Thyroid gland (tissue), 4 donors: ENCODE data around the gene SLC8A1. TPM values are rescaled to one million over a fixed set of nuclear protein-coding genes. Genes with fewer than 3 reads are reported as not detected.

Source experiments
- DNase-seq, 2 donors: peaks; one replicate each; pipeline ENCODE4 v3.0.0-alpha.2; 2019
- H3K27ac ChIP-seq, 3 donors: fragments of 200-600 bp; sonication (generic); 1 replicate in 2 of 3; 2 replicates in 1 of 3; pipeline ENCODE4 v1.5.1; 2016 to 2019; ENCODE audit warnings: mild to moderate bottlenecking in 1 of 3, moderate library complexity in 1 of 3
- H3K27me3 ChIP-seq: fragments of 200-600 bp; sonication (generic); one replicate; pipeline ENCODE4 v1.5.1; 2019
- H3K36me3 ChIP-seq, 2 donors: fragments of 200-600 bp; sonication (generic); one replicate each; pipeline ENCODE4 v1.5.1; 2016 to 2019
- H3K4me1 ChIP-seq, 2 donors: fragments of 200-600 bp; sonication (generic); one replicate each; pipeline ENCODE4 v1.5.1; 2017 to 2019
- H3K4me3 ChIP-seq, 3 donors: fragments of 200-600 bp; sonication (generic); replicated peaks in 1 of 3; 1 replicate in 2 of 3; 2 replicates in 1 of 3; pipeline ENCODE4 v1.5.1; 2016; ENCODE audit warnings: mild to moderate bottlenecking in 1 of 3
- H3K9me3 ChIP-seq: fragments of 200-600 bp; sonication (generic); one replicate; pipeline ENCODE4 v1.5.1; 2017
- POLR2A ChIP-seq, 2 donors: fragments of 450-650 bp; IDR thresholded peaks; one replicate each; pipeline ENCODE4 v1.6.1; 2017; ENCODE audit warnings: antibody characterized with exemption in 2 of 2, mild to moderate bottlenecking in 2 of 2, moderate library complexity in 1 of 2
- WGBS, 2 donors: methylation state at CpG; one replicate each; pipeline ENCODE4 v1.1.5; 2017; 5-methylcytosine and 5-hydroxymethylcytosine counted together
- intact Hi-C: fragments of 100-400 bp; cut with DNase I; formaldehyde crosslinking; loops from one replicate; pipeline ENCODE4 v1.15.1; 2023
- total RNA-seq, 4 donors: library from RNA; depleted of rRNA; stranded (reverse); fragments of >200 nt; gene quantifications; one replicate each; pipeline ENCODE4 v1.2.3, GENCODE V29; 2016
- TF ChIP-seq, protein P1 (sequence below), 6 experiments: fragments of 200-600 bp in 3 of 6; fragments of 450-650 bp in 3 of 6; sonication (generic) in 3 of 6; IDR thresholded peaks; one replicate each; pipeline ENCODE4 v1.5.1; 2016 to 2019; ENCODE audit warnings: antibody characterized with exemption in 6 of 6, mild to moderate bottlenecking in 2 of 6, inconsistent platforms in 1 of 6, moderate library complexity in 1 of 6

Gene SLC8A1
- total RNA-seq, 4 donors from 2014 or later: 2.0 to 5.1 (median 4.4) TPM

DNA sequence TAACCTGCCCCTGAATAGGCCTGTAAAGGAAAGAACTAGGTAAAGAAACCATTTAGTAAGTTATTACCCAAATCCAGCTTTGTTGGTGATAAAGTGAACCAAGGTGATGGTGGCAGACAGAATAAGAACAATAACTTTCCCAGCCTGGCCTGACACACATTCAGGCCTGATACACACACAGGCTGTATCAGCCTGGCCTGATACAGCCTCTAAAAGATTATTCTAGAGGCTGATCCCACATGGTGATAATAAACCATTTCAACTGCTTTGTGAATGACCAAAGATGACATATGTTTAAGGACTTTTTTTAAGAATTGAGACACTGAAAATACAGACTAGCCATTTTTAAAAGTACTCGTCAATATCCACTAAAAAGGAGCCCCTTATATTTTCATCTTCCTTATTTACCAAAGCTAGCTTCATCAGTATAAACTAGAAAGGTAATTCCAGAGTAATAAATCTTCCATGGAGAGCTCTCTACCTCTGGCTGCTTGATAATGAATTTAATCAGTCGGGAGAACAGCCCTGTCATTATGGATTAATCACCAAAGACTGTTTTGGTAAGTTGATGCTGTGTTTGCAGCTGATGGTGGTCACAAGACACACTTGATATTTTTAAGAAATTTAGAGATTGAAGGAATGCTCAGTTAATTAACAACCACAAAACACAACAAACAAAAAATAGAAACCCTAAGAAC is 77.2 kb downstream of the SLC8A1 start:
- 85 to 90% methylated on average over 2 of the region's 2 CpGs for WGBS, 2 donors
- no peak overlapping the region for H3K27ac ChIP-seq

DNA sequence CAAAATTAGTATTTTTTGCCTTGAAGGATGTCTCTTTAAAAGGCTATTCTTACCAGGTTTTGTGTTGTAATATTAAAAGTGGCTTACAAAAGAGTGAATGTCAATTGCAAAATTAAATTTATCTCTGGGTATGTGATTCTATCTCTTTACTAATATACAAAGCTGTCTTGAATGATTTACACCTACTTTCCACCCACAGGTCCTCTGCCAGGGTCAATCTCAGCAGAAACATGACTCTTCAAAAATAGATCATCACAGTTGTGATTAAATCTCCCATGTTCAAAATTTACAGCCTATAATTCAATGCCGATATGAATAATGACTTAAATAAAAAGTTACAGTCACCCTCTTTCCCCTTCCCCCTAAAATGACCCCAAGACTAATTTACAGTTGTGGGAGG is 78.8 kb downstream of the SLC8A1 start:
- no peak for DNase-seq
- Histone ChIP-seq H3K9me3 (no peaks in the 10 kb centered on the region), H3K4me3 (no peak overlapping the region), H3K27me3 (no peaks in the 10 kb centered on the region), H3K36me3 (no peaks in the 10 kb centered on the region), H3K27ac (no peak overlapping the region), H3K4me1 (no peaks in the 10 kb centered on the region)
- intact Hi-C loops: no loop called here
- WGBS, 2 donors: 91 to 98% methylated on average over 1 of the region's 1 CpG
- TF ChIP-seq POLR2A (IDR thresholded peaks at IDR 0.05): no peak

More for the DNA sequence above, 77.2 kb downstream of the SLC8A1 start:
- TF ChIP-seq, protein P1, sequence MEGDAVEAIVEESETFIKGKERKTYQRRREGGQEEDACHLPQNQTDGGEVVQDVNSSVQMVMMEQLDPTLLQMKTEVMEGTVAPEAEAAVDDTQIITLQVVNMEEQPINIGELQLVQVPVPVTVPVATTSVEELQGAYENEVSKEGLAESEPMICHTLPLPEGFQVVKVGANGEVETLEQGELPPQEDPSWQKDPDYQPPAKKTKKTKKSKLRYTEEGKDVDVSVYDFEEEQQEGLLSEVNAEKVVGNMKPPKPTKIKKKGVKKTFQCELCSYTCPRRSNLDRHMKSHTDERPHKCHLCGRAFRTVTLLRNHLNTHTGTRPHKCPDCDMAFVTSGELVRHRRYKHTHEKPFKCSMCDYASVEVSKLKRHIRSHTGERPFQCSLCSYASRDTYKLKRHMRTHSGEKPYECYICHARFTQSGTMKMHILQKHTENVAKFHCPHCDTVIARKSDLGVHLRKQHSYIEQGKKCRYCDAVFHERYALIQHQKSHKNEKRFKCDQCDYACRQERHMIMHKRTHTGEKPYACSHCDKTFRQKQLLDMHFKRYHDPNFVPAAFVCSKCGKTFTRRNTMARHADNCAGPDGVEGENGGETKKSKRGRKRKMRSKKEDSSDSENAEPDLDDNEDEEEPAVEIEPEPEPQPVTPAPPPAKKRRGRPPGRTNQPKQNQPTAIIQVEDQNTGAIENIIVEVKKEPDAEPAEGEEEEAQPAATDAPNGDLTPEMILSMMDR (IDR thresholded peaks at IDR 0.05): no peak
- TF ChIP-seq POLR2A (IDR thresholded peaks at IDR 0.05): no peak
- intact Hi-C loops: no loop called here
- no peaks in the 10 kb centered on the region for H3K4me1 ChIP-seq
- no peak for DNase-seq
- H3K27me3 ChIP-seq: no peaks in the 10 kb centered on the region
- no peaks in the 10 kb centered on the region for H3K9me3 ChIP-seq
- no peak overlapping the region for H3K4me3 ChIP-seq
- no peaks in the 10 kb centered on the region for H3K36me3 ChIP-seq

DNA sequence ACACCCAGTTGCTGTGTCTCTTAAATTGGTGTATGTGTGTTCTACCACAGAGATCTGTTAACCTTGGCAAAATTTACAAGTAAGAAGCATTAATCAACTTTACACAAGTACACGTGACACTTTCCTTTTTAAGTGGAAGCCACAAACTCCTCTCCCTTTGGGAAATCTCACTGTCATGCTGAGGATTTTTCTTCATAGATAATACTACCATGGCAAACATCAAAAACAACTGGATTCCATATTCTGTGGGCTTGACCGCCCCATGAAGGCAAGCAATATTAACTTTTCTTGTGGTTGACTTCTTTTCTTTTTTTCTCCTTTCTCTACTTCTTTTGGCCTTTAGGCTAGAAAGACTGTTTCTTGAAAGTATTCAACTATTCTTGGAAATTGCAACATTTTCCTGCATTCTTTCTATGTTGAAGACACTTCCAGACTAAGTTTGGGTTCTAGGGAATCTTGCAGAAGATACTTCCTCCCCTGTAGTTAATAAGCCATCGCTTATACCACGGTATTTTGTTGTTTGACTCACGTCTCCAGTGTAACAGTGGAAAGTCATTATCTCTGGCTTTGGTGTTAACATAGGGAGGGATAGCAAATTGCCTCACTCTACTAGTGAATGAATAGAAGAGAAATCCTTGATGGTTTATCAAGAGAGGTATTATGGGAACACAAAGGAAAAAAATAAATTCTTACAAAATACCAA is 79.5 kb downstream of the SLC8A1 start:
- H3K4me3 ChIP-seq: no peak overlapping the region
- H3K27me3 ChIP-seq: no peaks in the 10 kb centered on the region
- no peak overlapping the region for H3K27ac ChIP-seq
- H3K9me3 ChIP-seq: no peaks in the 10 kb centered on the region
- H3K4me1 ChIP-seq: no peaks in the 10 kb centered on the region
- DNase-seq: no peak
- TF ChIP-seq, protein P1 (IDR thresholded peaks at IDR 0.05): no peak
- TF ChIP-seq POLR2A (IDR thresholded peaks at IDR 0.05): no peak
- intact Hi-C loops: no loop called here
- H3K36me3 ChIP-seq: no peaks in the 10 kb centered on the region
- WGBS, 2 donors: 81 to 88% methylated on average over 5 of the region's 5 CpGs

GRCh38 chr2:40371525-40372282 is 80.2 kb downstream of the SLC8A1 start:
- H3K4me1 ChIP-seq: no peaks in the 10 kb centered on the region
- WGBS, 2 donors: 54 to 57% methylated on average over 4 of the region's 4 CpGs

DNA sequence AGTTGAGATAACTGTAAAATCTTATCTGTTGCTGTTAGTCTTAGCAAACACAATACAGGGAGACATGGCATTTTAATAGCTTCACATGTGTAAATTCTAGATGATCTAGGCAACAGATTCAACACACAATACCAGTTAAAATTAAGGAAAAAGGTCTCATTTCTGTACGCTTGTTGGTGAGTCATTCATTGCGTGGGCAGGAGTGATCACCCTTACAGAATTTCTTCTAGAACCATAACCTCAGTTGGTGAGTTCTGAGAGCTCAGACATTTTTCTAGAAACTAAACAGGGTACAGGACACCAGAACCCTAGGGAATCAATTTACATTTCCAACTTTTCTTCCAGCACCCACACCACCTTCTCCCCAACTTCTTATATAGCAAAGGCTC is 81.9 kb downstream of the SLC8A1 start:
- no peak for DNase-seq
- 92 to 97% methylated on average over 2 of the region's 2 CpGs for whole genome bisulfite sequencing, 2 donors
- intact Hi-C loops: no loop called here
- no peak overlapping the region for H3K27ac ChIP-seq
- H3K27me3 ChIP-seq: no peaks in the 10 kb centered on the region
- H3K4me3 ChIP-seq: no peak overlapping the region
- TF ChIP-seq POLR2A (IDR thresholded peaks at IDR 0.05): no peak
- TF ChIP-seq, protein P1 (IDR thresholded peaks at IDR 0.05): no peak
- no peaks in the 10 kb centered on the region for H3K36me3 ChIP-seq
- no peaks in the 10 kb centered on the region for H3K4me1 ChIP-seq
- H3K9me3 ChIP-seq: no peaks in the 10 kb centered on the region

More at GRCh38 chr2:40371525-40372282, 80.2 kb downstream of the SLC8A1 start:
- DNase-seq: no peak
- Histone ChIP-seq H3K27me3 (no peaks in the 10 kb centered on the region), H3K4me3 (no peak overlapping the region), H3K36me3 (no peaks in the 10 kb centered on the region), H3K27ac (no peak overlapping the region), H3K9me3 (no peaks in the 10 kb centered on the region)
- no peak for TF ChIP-seq POLR2A (IDR thresholded peaks at IDR 0.05)
- TF ChIP-seq, protein P1 (IDR thresholded peaks at IDR 0.05): no peak
- intact Hi-C loops: no loop called here
